Fibroblast of villous mesenchyme (primary cell): ENCODE results near the gene SLC6A1. TPM values are rescaled to one million over a fixed set of nuclear protein-coding genes. Genes with fewer than 3 reads are reported as not detected.

ENCODE experiments used
- DNase-seq: peaks from one replicate; pipeline ENCODE4 v3.0.0-alpha.2; 2010; ENCODE audit warnings: low read depth
- H3K4me3 ChIP-seq: 2 replicates; pipeline ENCODE4 v1.5.1; 2011; ENCODE audit warnings: low read depth, mild to moderate bottlenecking, low read length
- total RNA-seq: library from RNA; depleted of rRNA; stranded (reverse); fragments of >200 nt; gene quantifications from 2 replicates; pipeline ENCODE4 v1.2.3, GENCODE V29; 2012
- TF ChIP-seq, protein P1 (sequence below): IDR thresholded peaks from 2 replicates; pipeline ENCODE4 v1.5.1; 2012; ENCODE audit warnings: low read depth, mild to moderate bottlenecking, low read length; ENCODE audit not compliant: insufficient read depth

Gene SLC6A1
- total RNA-seq, 1 donor = not detected

GRCh38 chr3:10982782-10983181, 9.8 kb upstream of the SLC6A1 start:
- no peak for DNase-seq

GRCh38 chr3:10983219-10983916, 9.2 kb upstream of the SLC6A1 start:
- no peak overlapping the region for H3K4me3 ChIP-seq
- peak; percentile 19 for DNase-seq
- TF ChIP-seq, protein P1, sequence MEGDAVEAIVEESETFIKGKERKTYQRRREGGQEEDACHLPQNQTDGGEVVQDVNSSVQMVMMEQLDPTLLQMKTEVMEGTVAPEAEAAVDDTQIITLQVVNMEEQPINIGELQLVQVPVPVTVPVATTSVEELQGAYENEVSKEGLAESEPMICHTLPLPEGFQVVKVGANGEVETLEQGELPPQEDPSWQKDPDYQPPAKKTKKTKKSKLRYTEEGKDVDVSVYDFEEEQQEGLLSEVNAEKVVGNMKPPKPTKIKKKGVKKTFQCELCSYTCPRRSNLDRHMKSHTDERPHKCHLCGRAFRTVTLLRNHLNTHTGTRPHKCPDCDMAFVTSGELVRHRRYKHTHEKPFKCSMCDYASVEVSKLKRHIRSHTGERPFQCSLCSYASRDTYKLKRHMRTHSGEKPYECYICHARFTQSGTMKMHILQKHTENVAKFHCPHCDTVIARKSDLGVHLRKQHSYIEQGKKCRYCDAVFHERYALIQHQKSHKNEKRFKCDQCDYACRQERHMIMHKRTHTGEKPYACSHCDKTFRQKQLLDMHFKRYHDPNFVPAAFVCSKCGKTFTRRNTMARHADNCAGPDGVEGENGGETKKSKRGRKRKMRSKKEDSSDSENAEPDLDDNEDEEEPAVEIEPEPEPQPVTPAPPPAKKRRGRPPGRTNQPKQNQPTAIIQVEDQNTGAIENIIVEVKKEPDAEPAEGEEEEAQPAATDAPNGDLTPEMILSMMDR = peak; percentile 90

More at GRCh38 chr3:10982782-10983181, 9.8 kb upstream of the SLC6A1 start:
- H3K4me3 ChIP-seq = no peak overlapping the region
- TF ChIP-seq, protein P1 = no peak

- TF ChIP-seq, protein P1 = no peak
- DNase-seq = no peak
- H3K4me3 ChIP-seq = no peak overlapping the region
Observed at GRCh38 chr3:10984371-10984896, 8.1 kb upstream of the SLC6A1 start.

DNA sequence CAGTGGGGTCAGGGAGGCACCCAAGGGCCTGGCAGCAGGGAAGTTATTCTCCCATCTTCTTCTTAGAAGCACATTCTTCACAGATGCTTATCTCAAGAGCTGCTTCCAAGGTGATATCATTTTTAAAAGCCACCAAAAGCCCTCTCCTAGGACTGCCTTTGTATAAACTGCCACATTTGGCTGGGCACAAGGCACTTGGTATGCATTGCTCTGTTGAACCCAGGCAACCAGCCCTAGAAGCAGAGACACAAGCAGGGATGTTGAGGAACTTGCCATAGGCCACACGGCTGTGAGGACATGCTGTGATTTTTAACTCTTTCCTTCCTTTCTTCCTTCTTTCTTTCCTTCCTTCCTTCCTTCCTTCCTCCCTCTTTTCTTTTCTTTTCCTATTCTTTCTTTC, 7.4 kb upstream of the SLC6A1 start:
- no peak overlapping the region for H3K4me3 ChIP-seq
- DNase-seq = no peak
- TF ChIP-seq, protein P1 = no peak

GRCh38 chr3:10986592-10986991, 6.0 kb upstream of the SLC6A1 start:
- TF ChIP-seq, protein P1 = no peak
- H3K4me3 ChIP-seq = no peak overlapping the region
- DNase-seq = no peak

DNA sequence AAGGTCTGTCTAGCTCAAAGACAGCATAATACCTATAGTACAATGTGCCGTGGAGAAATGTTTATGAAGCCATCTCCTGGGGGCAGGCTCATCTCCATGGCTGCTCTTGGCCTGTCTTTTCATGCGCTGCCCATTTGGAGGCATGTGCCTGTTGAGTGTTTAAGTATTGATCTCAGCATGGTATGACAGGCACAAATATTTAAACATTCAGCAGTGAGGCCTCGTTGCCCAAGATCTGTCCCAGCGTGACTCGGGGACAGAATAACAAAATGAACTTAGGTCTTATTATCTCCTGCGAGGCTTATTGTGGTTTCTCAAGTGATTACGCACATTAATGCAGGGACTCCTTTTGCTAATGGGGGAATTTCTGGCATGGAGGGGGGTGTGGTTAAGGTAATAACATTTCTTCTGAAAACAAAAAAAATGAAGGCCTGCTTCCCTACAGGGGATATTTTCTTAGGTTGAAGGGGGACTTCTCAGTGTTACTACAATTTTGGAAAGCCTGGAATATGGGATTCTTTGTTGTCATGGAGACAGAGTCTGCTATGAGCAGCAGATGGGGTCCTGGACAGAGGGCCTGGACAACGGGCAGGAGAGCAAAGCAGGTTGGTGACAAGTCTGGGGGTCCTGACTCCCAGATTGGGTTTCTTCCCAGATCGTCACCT, 4.4 kb upstream of the SLC6A1 start:
- TF ChIP-seq, protein P1 = no peak
- no peak overlapping the region for H3K4me3 ChIP-seq
- no peak for DNase-seq
